Measurements from ENCODE around the gene AFG3L2. TPM values are rescaled to one million over a fixed set of nuclear protein-coding genes. Genes with fewer than 3 reads are reported as not detected.

Gene AFG3L2
- total and polyA plus RNA-seq, 4 donors: 16.4 to 41.3 (median 33.8) TPM

- TF ChIP-seq CTCF (IDR thresholded peaks at IDR 0.05; ENCODE audit: control extremely low read depth, extremely low read depth): no peak
- Histone ChIP-seq H3K9ac (ENCODE audit: insufficient read depth in 1 of 2, low read length in 2 of 2) (no peak overlapping the region), H3K4me3 (no peak overlapping the region), H3K36me3 (ENCODE audit: control insufficient read depth in 4 of 4, insufficient read depth in 4 of 4, low read length in 4 of 4) (no peaks in the 10 kb centered on the region), H3K9me3 (ENCODE audit: control insufficient read depth in 4 of 4, insufficient read depth in 3 of 4, low read length in 3 of 4) (no peaks in the 10 kb centered on the region), H3K27me3 (ENCODE audit: control insufficient read depth in 3 of 3, insufficient read depth in 3 of 3, low read length in 2 of 3) (peaks cover 0 to 2% (median 0%) of the 10 kb centered on the region in 3 donors), H3K4me1 (ENCODE audit: control insufficient read depth in 5 of 5, insufficient read depth in 5 of 5, low read length in 5 of 5) (no peaks in the 10 kb centered on the region), H3K27ac (ENCODE audit: low read depth in 1 of 2, low read length in 1 of 2) (no peak overlapping the region)
- WGBS, 2 donors: 72 to 83% methylated on average over 5 of the region's 5 CpGs
- ATAC-seq (ENCODE audit: insufficient read depth, low FRiP score) (no peak), DNase-seq (no peak)
Observed at GRCh38 chr18:12398625-12399024, 21.6 kb upstream of the AFG3L2 start.

GRCh38 chr18:12397793-12398192 is 20.8 kb upstream of the AFG3L2 start:
- no peaks in the 10 kb centered on the region for H3K4me1 ChIP-seq (ENCODE audit: control insufficient read depth in 5 of 5, insufficient read depth in 5 of 5, low read length in 5 of 5)
- ATAC-seq (ENCODE audit: insufficient read depth, low FRiP score) (no peak), DNase-seq (no peak)
- no peak overlapping the region for H3K9ac ChIP-seq (ENCODE audit: insufficient read depth in 1 of 2, low read length in 2 of 2)
- no peaks in the 10 kb centered on the region for H3K36me3 ChIP-seq (ENCODE audit: control insufficient read depth in 4 of 4, insufficient read depth in 4 of 4, low read length in 4 of 4)
- no peak for TF ChIP-seq CTCF (IDR thresholded peaks at IDR 0.05; ENCODE audit: control extremely low read depth, extremely low read depth)
- peaks cover 0 to 2% (median 0%) of the 10 kb centered on the region in 3 donors for H3K27me3 ChIP-seq (ENCODE audit: control insufficient read depth in 3 of 3, insufficient read depth in 3 of 3, low read length in 2 of 3)
- no peaks in the 10 kb centered on the region for H3K9me3 ChIP-seq (ENCODE audit: control insufficient read depth in 4 of 4, insufficient read depth in 3 of 4, low read length in 3 of 4)
- no peak overlapping the region for H3K4me3 ChIP-seq
- no peak overlapping the region for H3K27ac ChIP-seq (ENCODE audit: low read depth in 1 of 2, low read length in 1 of 2)
- 90 to 97% methylated on average over 6 of the region's 6 CpGs for WGBS, 2 donors

- WGBS, 2 donors: 93 to 94% methylated on average over 9 of the region's 9 CpGs
- DNase-seq (no peak), ATAC-seq (ENCODE audit: insufficient read depth, low FRiP score) (no peak)
Observed at GRCh38 chr18:12397254-12397653, 20.2 kb upstream of the AFG3L2 start.

More at GRCh38 chr18:12397254-12397653, 20.2 kb upstream of the AFG3L2 start:
- peaks cover 0 to 2% (median 0%) of the 10 kb centered on the region in 3 donors for H3K27me3 ChIP-seq (ENCODE audit: control insufficient read depth in 3 of 3, insufficient read depth in 3 of 3, low read length in 2 of 3)
- no peaks in the 10 kb centered on the region for H3K36me3 ChIP-seq (ENCODE audit: control insufficient read depth in 4 of 4, insufficient read depth in 4 of 4, low read length in 4 of 4)
- H3K9ac ChIP-seq (ENCODE audit: insufficient read depth in 1 of 2, low read length in 2 of 2): no peak overlapping the region
- H3K9me3 ChIP-seq (ENCODE audit: control insufficient read depth in 4 of 4, insufficient read depth in 3 of 4, low read length in 3 of 4): no peaks in the 10 kb centered on the region
- no peak for TF ChIP-seq CTCF (IDR thresholded peaks at IDR 0.05; ENCODE audit: control extremely low read depth, extremely low read depth)
- H3K4me3 ChIP-seq: no peak overlapping the region
- H3K27ac ChIP-seq (ENCODE audit: low read depth in 1 of 2, low read length in 1 of 2): no peak overlapping the region
- no peaks in the 10 kb centered on the region for H3K4me1 ChIP-seq (ENCODE audit: control insufficient read depth in 5 of 5, insufficient read depth in 5 of 5, low read length in 5 of 5)

All from lung (tissue), 12 donors.